Activated T-helper 2 cell treated with anti-CD3 and anti-CD28 coated beads, Interferon-gamma antibody, Interleukin-2, Interleukin-4, amounts not matched to agents 10 μg/mL and 5 μg/mL and 100 μg/mL, durations not matched to agents 14 hours and 24 hours and 36 hours (primary cell): ENCODE measurements around the gene RAB44. TPM values are rescaled to one million over a fixed set of nuclear protein-coding genes. Genes with fewer than 3 reads are reported as not detected.

ENCODE experiments used
- DNase-seq: peaks from one replicate; pipeline ENCODE4 v3.0.0; 2021; ENCODE audit warnings: low spot score
- H3K27ac Mint-ChIP-seq: one replicate; pipeline ENCODE4 v1.8.0; 2021; ENCODE audit warnings: mixed read lengths
- H3K27me3 Mint-ChIP-seq: one replicate; pipeline ENCODE4 v1.8.0; 2021; ENCODE audit warnings: low read depth, mixed read lengths
- H3K36me3 Mint-ChIP-seq: one replicate; pipeline ENCODE4 v1.8.0; 2021; ENCODE audit warnings: low read depth, mixed read lengths
- H3K4me1 Mint-ChIP-seq: one replicate; pipeline ENCODE4 v1.8.0; 2021; ENCODE audit warnings: low read depth, mixed read lengths
- H3K4me3 Mint-ChIP-seq: one replicate; pipeline ENCODE4 v1.8.0; 2021; ENCODE audit warnings: low read depth, mild to moderate bottlenecking, moderate library complexity, mixed read lengths
- H3K9me3 Mint-ChIP-seq: one replicate; pipeline ENCODE4 v1.8.0; 2021; ENCODE audit warnings: mixed read lengths
- intact Hi-C: fragments of 100-400 bp; cut with micrococcal nuclease; formaldehyde crosslinking; loops from one replicate; pipeline ENCODE4 v1.15.1; 2023
- total RNA-seq: library from RNA; stranded (reverse); gene quantifications from 2 replicates; pipeline ENCODE4 v1.2.3, GENCODE V29; 2022

RAB44 gene
- total RNA-seq, 1 donor from 2014 or later: not detected

- H3K27ac Mint-ChIP-seq: no peak overlapping the region
- peaks cover 50% of the 10 kb centered on the region for H3K36me3 Mint-ChIP-seq
- DNase-seq: no peak
- H3K9me3 Mint-ChIP-seq: no peaks in the 10 kb centered on the region
- intact Hi-C loops: loop anchor here (10.0 kb wide), 1 partner anchor 551 kb away; the partner anchor contains the start of gene MAPK13
- no peaks in the 10 kb centered on the region for H3K27me3 Mint-ChIP-seq
- no peak overlapping the region for H3K4me3 Mint-ChIP-seq
- peaks cover 29% of the 10 kb centered on the region for H3K4me1 Mint-ChIP-seq
Measured at GRCh38 chr6:36685166-36685924, 12.3 kb upstream of the RAB44 start.

GRCh38 chr6:36685926-36686667 is 11.5 kb upstream of the RAB44 start:
- no peak overlapping the region for H3K4me3 Mint-ChIP-seq

GRCh38 chr6:36686668-36687513 is 10.7 kb upstream of the RAB44 start:
- Mint-ChIP-seq H3K27ac (no peak overlapping the region), H3K36me3 (peaks cover 43% of the 10 kb centered on the region), H3K4me1 (peaks cover 35% of the 10 kb centered on the region), H3K4me3 (no peak overlapping the region), H3K27me3 (no peaks in the 10 kb centered on the region), H3K9me3 (no peaks in the 10 kb centered on the region)
- no peak for DNase-seq
- intact Hi-C loops: loop anchor here (10.0 kb wide), 1 partner anchor 552 kb away; the partner anchor contains the start of gene MAPK13

More at GRCh38 chr6:36685926-36686667, 11.5 kb upstream of the RAB44 start:
- no peaks in the 10 kb centered on the region for H3K9me3 Mint-ChIP-seq
- DNase-seq: no peak
- H3K27me3 Mint-ChIP-seq: no peaks in the 10 kb centered on the region
- peaks cover 45% of the 10 kb centered on the region for H3K36me3 Mint-ChIP-seq
- H3K4me1 Mint-ChIP-seq: peaks cover 30% of the 10 kb centered on the region
- intact Hi-C loops: loop anchor here (10.0 kb wide), 1 partner anchor 551 kb away; the partner anchor contains the start of gene MAPK13
- H3K27ac Mint-ChIP-seq: no peak overlapping the region

DNA sequence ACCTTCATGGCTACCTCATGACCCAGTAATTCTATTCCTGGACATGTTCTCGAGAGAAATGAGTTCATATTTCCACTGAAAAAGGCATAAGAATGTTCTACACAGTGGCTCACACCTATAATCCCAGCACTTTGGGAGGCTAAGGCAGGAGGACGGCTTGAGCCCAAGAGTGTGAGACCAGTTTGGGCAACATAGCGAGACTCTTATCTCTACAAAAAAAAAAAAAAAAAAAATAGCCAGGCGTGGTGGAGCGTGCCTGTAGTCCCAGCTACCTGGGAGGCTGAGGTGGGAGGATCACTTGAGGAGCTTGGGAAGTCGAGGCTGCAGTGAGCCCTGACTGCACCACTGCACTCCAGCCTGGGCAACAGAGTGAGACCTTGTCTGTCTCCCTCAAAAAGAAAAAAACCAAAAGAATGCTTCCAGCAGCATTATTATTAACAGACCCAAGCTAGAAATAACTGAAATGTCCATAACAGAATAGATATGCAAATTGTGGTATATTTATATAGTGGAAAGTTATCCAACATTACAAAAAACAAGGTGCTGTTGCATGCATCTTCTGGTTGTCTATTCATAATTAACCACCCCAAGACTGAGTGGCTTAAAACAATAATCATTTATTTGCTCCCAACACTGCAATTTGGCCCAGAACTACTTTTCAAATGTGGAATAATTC is 9.4 kb upstream of the RAB44 start:
- peaks cover 34% of the 10 kb centered on the region for H3K4me1 Mint-ChIP-seq
- intact Hi-C loops: loop anchor here (10.0 kb wide), 1 partner anchor 553 kb away; the partner anchor contains the start of gene MAPK13
- no peak for DNase-seq
- H3K36me3 Mint-ChIP-seq: peaks cover 38% of the 10 kb centered on the region
- H3K27ac Mint-ChIP-seq: no peak overlapping the region
- H3K4me3 Mint-ChIP-seq: no peak overlapping the region
- H3K27me3 Mint-ChIP-seq: no peaks in the 10 kb centered on the region
- H3K9me3 Mint-ChIP-seq: no peaks in the 10 kb centered on the region

DNA sequence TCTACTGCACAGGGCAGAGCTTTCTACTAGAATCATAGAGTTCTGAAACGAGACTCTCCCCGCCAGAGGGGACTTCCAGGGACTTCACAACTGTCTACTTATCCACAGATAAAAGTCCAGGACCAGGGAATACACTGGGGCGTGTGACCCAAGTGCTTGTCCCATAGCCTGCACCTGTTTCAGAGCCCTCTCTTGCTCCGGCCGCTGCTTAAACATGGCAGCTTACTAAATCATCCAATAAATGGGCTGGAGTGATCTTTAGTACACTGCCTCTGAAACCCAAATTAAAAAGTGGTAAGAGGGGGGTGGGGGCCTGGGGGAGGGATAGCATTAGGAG is 8.9 kb upstream of the RAB44 start:
- H3K27ac Mint-ChIP-seq: no peak overlapping the region
- peaks cover 33% of the 10 kb centered on the region for H3K36me3 Mint-ChIP-seq
- H3K4me1 Mint-ChIP-seq: peaks cover 33% of the 10 kb centered on the region
- DNase-seq: no peak
- no peak overlapping the region for H3K4me3 Mint-ChIP-seq
- no peaks in the 10 kb centered on the region for H3K27me3 Mint-ChIP-seq
- no peaks in the 10 kb centered on the region for H3K9me3 Mint-ChIP-seq
- intact Hi-C loops: loop anchor here (10.0 kb wide), 1 partner anchor 554 kb away; the partner anchor contains the start of gene MAPK13

DNA sequence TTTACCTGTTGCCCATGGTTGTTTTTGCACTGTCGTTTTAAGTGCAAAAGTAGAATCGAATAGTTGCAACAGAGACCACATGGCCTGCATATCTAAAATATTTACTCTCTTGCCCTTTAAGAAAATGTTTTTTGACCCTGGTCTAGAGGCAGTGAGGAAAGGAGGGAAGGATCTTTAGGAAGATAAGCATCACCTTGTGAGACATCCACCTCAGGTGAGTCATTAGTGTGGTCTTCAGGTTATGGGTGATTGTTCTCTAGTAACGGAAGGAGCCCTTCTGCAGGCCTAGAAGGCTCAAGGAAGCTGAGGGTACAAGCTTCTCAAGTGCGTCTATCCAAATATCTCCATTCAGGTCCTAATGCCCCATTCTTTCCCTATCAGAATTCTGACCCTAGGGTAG is 6.6 kb upstream of the RAB44 start:
- Mint-ChIP-seq H3K27ac (no peak overlapping the region), H3K9me3 (peaks cover 4% of the 10 kb centered on the region), H3K27me3 (no peaks in the 10 kb centered on the region), H3K4me1 (peaks cover 41% of the 10 kb centered on the region), H3K36me3 (peaks cover 12% of the 10 kb centered on the region), H3K4me3 (no peak overlapping the region)
- DNase-seq: no peak
- intact Hi-C loops: no loop called here

DNA sequence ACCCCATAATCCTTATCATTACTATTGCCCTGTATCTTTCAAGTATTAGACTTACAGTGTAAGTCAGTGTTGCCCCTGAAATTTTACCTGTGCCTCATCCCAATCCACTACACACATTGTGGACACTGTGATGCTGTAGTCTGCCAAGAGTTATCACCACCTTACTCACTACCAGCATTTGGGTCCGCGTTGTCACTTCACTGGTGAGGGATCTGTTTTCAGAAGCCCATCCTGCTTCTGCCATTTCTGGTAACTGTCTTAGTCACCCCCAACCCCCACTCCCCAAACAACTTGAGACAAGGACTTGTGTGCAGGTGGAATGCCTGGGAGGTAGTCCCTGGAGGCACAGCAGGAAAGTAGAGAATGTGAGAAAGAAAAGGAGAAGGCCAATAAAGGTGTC is 6.0 kb upstream of the RAB44 start:
- no peak for DNase-seq
- peaks cover 4% of the 10 kb centered on the region for H3K9me3 Mint-ChIP-seq
- intact Hi-C loops: no loop called here
- H3K36me3 Mint-ChIP-seq: peaks cover 6% of the 10 kb centered on the region
- peaks cover 45% of the 10 kb centered on the region for H3K4me1 Mint-ChIP-seq
- H3K27me3 Mint-ChIP-seq: no peaks in the 10 kb centered on the region
- no peak overlapping the region for H3K4me3 Mint-ChIP-seq
- H3K27ac Mint-ChIP-seq: peak overlapping the region; percentile 1

GRCh38 chr6:36692220-36692619 is 5.4 kb upstream of the RAB44 start:
- Mint-ChIP-seq H3K27ac (no peak overlapping the region), H3K4me3 (no peak overlapping the region), H3K36me3 (no peaks in the 10 kb centered on the region), H3K4me1 (peaks cover 50% of the 10 kb centered on the region), H3K27me3 (no peaks in the 10 kb centered on the region), H3K9me3 (peaks cover 4% of the 10 kb centered on the region)
- intact Hi-C loops: no loop called here
- peak; percentile 52 for DNase-seq

DNA sequence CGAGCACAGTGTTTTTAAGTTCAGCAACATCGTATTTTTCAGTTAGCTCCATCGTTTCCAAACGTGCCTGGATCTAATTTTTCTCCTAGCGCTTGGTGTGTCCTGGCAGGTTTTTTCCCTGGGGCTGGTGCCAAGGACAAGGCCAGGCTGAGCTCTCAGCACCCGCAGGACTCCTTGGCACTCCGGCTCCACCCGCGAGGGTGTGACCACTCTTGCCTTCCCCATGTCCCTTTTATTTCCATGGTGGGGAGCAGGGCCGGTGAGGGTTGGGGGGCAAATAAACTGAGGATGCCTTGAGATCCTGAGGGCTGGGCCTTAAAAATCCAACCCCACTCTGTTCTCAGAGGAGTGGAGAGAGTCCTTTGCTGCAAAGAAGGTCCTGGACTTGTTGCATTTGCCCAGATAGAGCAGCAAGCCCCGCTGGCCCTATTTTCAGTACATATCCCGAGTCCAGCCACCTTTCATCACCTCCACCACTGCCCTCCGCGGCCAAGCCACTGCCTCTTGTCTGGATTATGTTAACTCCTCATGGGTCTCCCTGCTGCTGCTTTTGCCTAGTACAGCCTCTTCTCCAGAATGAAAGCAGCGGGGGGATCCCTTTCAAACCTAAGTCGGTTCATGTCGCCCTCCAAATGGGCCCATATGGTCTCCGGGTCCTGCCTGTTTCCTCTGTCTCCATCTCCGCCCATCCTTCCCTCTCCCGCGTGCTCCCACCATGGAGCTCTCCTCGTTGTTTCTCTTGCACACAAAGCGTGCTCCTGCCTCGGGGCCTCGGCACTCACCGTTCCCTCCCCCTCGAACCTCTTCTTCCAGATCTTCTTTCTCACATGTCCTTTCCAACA is 4.5 kb upstream of the RAB44 start:
- H3K4me3 Mint-ChIP-seq: no peak overlapping the region
- H3K4me1 Mint-ChIP-seq: peaks cover 50% of the 10 kb centered on the region
- intact Hi-C loops: no loop called here
- H3K27ac Mint-ChIP-seq: peak overlapping the region; percentile 9
- H3K9me3 Mint-ChIP-seq: peaks cover 4% of the 10 kb centered on the region
- no peaks in the 10 kb centered on the region for H3K36me3 Mint-ChIP-seq
- no peak for DNase-seq
- no peaks in the 10 kb centered on the region for H3K27me3 Mint-ChIP-seq

GRCh38 chr6:36694616-36695015 is 3.0 kb upstream of the RAB44 start:
- Mint-ChIP-seq H3K27me3 (peaks cover 5% of the 10 kb centered on the region), H3K4me1 (peaks cover 50% of the 10 kb centered on the region), H3K4me3 (no peak overlapping the region), H3K9me3 (peaks cover 4% of the 10 kb centered on the region), H3K27ac (peak overlapping the region; percentile 74), H3K36me3 (no peaks in the 10 kb centered on the region)
- DNase-seq: no peak
- intact Hi-C loops: loop anchor here (1.0 to 5.0 kb wide), 4 partner anchors 14 to 218 kb away; no protein-coding TSS in a partner anchor

DNA sequence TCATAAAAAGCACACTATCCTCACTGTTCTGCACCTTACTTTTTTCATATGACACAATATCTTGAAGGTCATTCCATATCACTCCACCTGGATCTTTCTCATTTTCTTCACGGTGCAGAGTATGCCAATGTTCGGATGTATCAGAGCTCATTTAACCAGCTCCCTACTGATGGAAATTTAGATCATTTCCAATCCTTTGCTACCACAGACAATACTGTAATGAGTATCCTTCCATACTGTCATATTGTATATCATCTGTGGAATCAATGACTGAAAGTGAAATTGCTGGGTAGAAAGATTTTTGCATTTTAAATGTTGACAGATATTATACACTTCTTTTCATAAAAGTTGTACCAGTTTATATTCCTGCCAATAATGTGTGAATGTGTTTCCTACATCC is 2.2 kb upstream of the RAB44 start:
- H3K36me3 Mint-ChIP-seq: no peaks in the 10 kb centered on the region
- H3K9me3 Mint-ChIP-seq: peaks cover 4% of the 10 kb centered on the region
- H3K4me3 Mint-ChIP-seq: no peak overlapping the region
- H3K27ac Mint-ChIP-seq: peak overlapping the region; percentile 74
- H3K27me3 Mint-ChIP-seq: peaks cover 5% of the 10 kb centered on the region
- no peak for DNase-seq
- H3K4me1 Mint-ChIP-seq: peaks cover 48% of the 10 kb centered on the region
- intact Hi-C loops: loop anchor here (1.0 to 5.0 kb wide), 4 partner anchors 15 to 217 kb away; no protein-coding TSS in a partner anchor
